ENCODE results near the gene LGALS14. TPM values are rescaled to one million over a fixed set of nuclear protein-coding genes. Genes with fewer than 3 reads are reported as not detected.
"Not testable (repeated sequence)": the region's sequence is repeated elsewhere in the genome, so short reads cannot be mapped to it uniquely, and the experiment has no call there.

The LGALS14 gene
- total and polyA plus RNA-seq, 9 donors: not detected

DNA sequence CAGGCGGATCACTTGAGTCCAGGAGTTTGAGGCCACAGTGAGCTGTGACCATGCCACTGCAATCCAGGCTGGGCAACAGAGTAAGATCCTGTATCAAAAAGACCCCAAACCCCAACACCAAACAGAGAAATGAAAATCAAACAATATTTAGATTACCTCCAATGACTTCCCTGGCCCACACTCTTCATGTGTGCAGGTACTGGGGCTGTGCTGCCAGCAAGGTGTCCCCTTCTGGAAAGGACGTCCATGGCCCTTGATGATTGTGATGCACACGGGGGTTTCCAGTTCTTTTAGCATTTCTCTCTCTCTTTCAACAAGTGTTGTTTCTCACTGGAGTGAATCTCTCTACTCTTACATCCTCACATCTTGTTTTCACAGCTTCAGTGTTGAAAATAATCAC lies 23.7 kb upstream of the LGALS14 start:
- intact Hi-C loops (cut with DNase I): no loop called here
- Histone ChIP-seq H3K27ac (no peak overlapping the region), H3K9me3 (no peaks in the 10 kb centered on the region), H3K4me1 (ENCODE audit: insufficient read depth) (no peaks in the 10 kb centered on the region), H3K27me3 (no peaks in the 10 kb centered on the region), H3K36me3 (no peaks in the 10 kb centered on the region), H3K4me3 (no peak overlapping the region)
- 68 to 72% (median 71%) methylated on average over 3 of the region's 3 CpGs for WGBS, 3 donors
- no peak for DNase-seq
- no peak for TF ChIP-seq CTCF (IDR thresholded peaks at IDR 0.05)
- no peak for TF ChIP-seq POLR2A (IDR thresholded peaks at IDR 0.05)
- TF ChIP-seq EP300 (IDR thresholded peaks at IDR 0.05): no peak

GRCh38 chr19:39681416-39681815 lies 22.9 kb upstream of the LGALS14 start:
- no peak overlapping the region for H3K27ac ChIP-seq
- WGBS, 3 donors: 79 to 92% (median 86%) methylated on average over 5 of the region's 5 CpGs
- no peak for DNase-seq
- TF ChIP-seq POLR2A (IDR thresholded peaks at IDR 0.05) (no peak), EP300 (IDR thresholded peaks at IDR 0.05) (no peak), CTCF (IDR thresholded peaks at IDR 0.05) (no peak)
- H3K9me3 ChIP-seq: no peaks in the 10 kb centered on the region
- H3K36me3 ChIP-seq: no peaks in the 10 kb centered on the region
- H3K4me3 ChIP-seq: no peak overlapping the region
- H3K4me1 ChIP-seq (ENCODE audit: insufficient read depth): no peaks in the 10 kb centered on the region
- H3K27me3 ChIP-seq: no peaks in the 10 kb centered on the region
- intact Hi-C loops (cut with DNase I): no loop called here

DNA sequence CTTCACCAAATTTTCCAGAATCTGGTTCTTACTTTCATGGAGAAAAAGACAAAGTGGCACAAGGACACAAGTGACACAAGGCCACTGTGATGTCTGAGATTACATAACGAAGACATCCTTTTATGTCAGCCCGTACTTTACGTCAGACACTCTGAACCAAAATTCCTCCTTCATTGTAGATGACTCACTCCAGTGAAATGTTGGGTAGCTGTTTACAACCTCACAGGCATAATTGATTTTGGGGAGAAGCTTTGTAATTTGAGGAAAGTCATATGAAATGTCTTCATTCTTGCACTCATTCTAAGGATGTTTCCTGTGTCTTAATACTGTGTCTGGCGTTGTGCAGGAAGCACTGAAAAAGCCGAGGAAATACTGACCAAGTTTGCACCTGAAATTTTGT lies 20.0 kb upstream of the LGALS14 start:
- Histone ChIP-seq H3K27ac (no peak overlapping the region), H3K36me3 (no peaks in the 10 kb centered on the region), H3K27me3 (no peaks in the 10 kb centered on the region), H3K9me3 (no peaks in the 10 kb centered on the region), H3K4me1 (ENCODE audit: insufficient read depth) (no peaks in the 10 kb centered on the region), H3K4me3 (no peak overlapping the region)
- TF ChIP-seq CTCF (IDR thresholded peaks at IDR 0.05) (no peak), EP300 (IDR thresholded peaks at IDR 0.05) (no peak), POLR2A (IDR thresholded peaks at IDR 0.05) (no peak)
- 70 to 82% (median 73%) methylated on average over 5 of the region's 5 CpGs for WGBS, 3 donors
- intact Hi-C loops (cut with DNase I): no loop called here
- no peak for DNase-seq

DNA sequence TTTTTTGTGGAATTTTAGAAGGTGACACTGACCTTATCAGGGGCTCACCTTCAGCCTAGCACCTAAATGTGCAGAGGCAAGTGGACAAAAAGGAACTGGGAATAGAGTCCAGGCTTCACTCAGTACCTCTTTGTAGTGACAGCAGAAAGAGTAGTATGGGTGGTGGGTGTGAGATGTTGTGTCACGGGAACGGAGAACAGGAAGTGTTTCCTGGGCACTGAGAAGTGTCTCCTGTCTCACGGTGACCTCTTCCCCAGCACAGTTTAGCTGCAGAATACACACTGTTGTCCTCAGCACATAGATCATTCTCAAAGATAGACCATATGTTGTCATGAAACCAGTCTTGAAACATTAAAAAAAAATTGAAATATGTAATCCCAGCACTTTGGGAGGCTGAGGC lies 17.5 kb upstream of the LGALS14 start:
- Histone ChIP-seq H3K27ac (no peak overlapping the region), H3K36me3 (no peaks in the 10 kb centered on the region), H3K4me1 (ENCODE audit: insufficient read depth) (no peaks in the 10 kb centered on the region), H3K9me3 (no peaks in the 10 kb centered on the region), H3K27me3 (no peaks in the 10 kb centered on the region), H3K4me3 (no peak overlapping the region)
- no peak for DNase-seq
- TF ChIP-seq CTCF (IDR thresholded peaks at IDR 0.05) (no peak), EP300 (IDR thresholded peaks at IDR 0.05) (no peak)
- intact Hi-C loops (cut with DNase I): no loop called here
- 81 to 83% (median 82%) methylated on average over 3 of the region's 3 CpGs for WGBS, 3 donors

DNA sequence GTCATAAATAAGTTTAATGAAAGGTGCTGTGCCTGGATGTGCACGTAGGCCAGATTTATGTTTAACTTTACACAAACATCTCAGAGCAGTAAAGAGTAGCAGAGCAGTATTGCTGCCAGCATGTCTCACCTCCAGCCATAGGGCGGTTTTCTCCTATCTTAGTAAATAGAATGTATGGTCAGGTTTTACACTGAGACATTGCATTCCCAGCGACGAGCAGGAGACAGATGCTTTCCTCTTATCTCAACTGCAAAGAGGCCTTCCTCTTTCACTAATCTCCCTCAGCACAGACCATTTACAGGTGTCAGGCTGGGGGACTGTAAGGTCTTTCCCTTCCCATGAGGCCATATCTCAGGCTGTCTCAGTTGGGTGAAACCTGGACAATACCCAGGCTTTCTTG lies 15.6 kb upstream of the LGALS14 start:
- H3K27me3 ChIP-seq; H3K36me3 ChIP-seq; H3K4me3 ChIP-seq; DNase-seq; H3K27ac ChIP-seq; intact Hi-C loops (cut with DNase I); H3K4me1 ChIP-seq (ENCODE audit: insufficient read depth); H3K9me3 ChIP-seq: not testable (repeated sequence)
- 61 to 81% (median 65%) methylated on average over 4 of the region's 4 CpGs for WGBS, 3 donors
